ENCODE measurements around the gene UMODL1.

- no peak for TF ChIP-seq POLR2A (IDR thresholded peaks at IDR 0.05)
- TF ChIP-seq CTCF (IDR thresholded peaks at IDR 0.05) = no peak
These were observed 71.0 kb downstream of the UMODL1 start for GRCh38 chr21:42142141-42142540.

Data from tibial nerve (tissue), 3 donors.